NT2/D1 (cell line): ENCODE data around the gene PCBP2.

Source experiments
- DNase-seq: peaks from one replicate; pipeline ENCODE4 v3.0.0-alpha.2; 2011; ENCODE audit warnings: low read depth, low spot score
- H3K27me3 ChIP-seq: 2 replicates; pipeline ENCODE4 v1.6.0; 2011; ENCODE audit warnings: mild to moderate bottlenecking; ENCODE audit not compliant: insufficient read length, insufficient read depth
- H3K36me3 ChIP-seq: 2 replicates; pipeline ENCODE4 v1.6.1; 2011; ENCODE audit warnings: mild to moderate bottlenecking, low read length, mixed read lengths; ENCODE audit not compliant: insufficient read depth, insufficient read length
- H3K4me1 ChIP-seq: 2 replicates; pipeline ENCODE4 v1.5.1; 2011; ENCODE audit not compliant: insufficient read depth, insufficient read length
- H3K4me3 ChIP-seq: 2 replicates; pipeline ENCODE4 v1.5.1; 2011; ENCODE audit warnings: low read depth; ENCODE audit not compliant: insufficient read length
- H3K9ac ChIP-seq: 2 replicates; pipeline ENCODE4 v1.6.0; 2011; ENCODE audit warnings: low read depth; ENCODE audit not compliant: insufficient read length
- H3K9me3 ChIP-seq: 2 replicates; pipeline ENCODE4 v1.5.1; 2011; ENCODE audit warnings: mild to moderate bottlenecking, low read length; ENCODE audit not compliant: insufficient read depth
- SUZ12 ChIP-seq: IDR thresholded peaks from 2 replicates; pipeline ENCODE4 v1.6.1; 2011; ENCODE audit not compliant: insufficient read length, insufficient read depth; ENCODE audit errors: extremely low read depth
- YY1 ChIP-seq: IDR thresholded peaks from 2 replicates; pipeline ENCODE4 v1.6.1; 2011; ENCODE audit not compliant: insufficient read length, insufficient read depth
- ZNF274 ChIP-seq: IDR thresholded peaks from 2 replicates; pipeline ENCODE4 v1.6.1; 2011; ENCODE audit warnings: mild to moderate bottlenecking, low read depth, low read length

PCBP2 gene

DNA sequence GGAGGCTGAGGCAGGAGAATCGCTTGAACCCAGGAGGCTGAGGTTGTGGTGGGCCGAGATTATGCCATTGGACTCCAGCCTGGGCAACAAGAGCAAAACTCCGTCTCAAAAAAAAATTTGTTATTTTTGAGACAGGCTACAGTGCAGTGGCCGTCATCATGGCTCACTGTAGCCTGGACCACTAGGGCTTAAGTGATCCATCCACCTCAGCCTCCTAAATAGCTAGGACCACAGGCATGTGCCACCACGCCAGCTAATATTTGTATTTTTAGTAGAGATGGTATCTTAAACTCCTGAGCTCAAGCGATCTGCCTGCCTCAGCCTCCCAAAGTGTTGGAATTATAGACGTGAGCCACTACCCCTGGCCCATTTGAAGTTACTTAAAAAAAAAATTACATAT, 966 bp upstream of the PCBP2 start:
- Histone ChIP-seq H3K9ac (no peak overlapping the region), H3K36me3 (peaks cover 49% of the 10 kb centered on the region), H3K4me1 (no peaks in the 10 kb centered on the region), H3K9me3 (no peaks in the 10 kb centered on the region), H3K27me3 (no peaks in the 10 kb centered on the region), H3K4me3 (no peak overlapping the region)
- no peak for TF ChIP-seq YY1
- no peak for TF ChIP-seq ZNF274
- TF ChIP-seq SUZ12: no peak
- DNase-seq: no peak

DNA sequence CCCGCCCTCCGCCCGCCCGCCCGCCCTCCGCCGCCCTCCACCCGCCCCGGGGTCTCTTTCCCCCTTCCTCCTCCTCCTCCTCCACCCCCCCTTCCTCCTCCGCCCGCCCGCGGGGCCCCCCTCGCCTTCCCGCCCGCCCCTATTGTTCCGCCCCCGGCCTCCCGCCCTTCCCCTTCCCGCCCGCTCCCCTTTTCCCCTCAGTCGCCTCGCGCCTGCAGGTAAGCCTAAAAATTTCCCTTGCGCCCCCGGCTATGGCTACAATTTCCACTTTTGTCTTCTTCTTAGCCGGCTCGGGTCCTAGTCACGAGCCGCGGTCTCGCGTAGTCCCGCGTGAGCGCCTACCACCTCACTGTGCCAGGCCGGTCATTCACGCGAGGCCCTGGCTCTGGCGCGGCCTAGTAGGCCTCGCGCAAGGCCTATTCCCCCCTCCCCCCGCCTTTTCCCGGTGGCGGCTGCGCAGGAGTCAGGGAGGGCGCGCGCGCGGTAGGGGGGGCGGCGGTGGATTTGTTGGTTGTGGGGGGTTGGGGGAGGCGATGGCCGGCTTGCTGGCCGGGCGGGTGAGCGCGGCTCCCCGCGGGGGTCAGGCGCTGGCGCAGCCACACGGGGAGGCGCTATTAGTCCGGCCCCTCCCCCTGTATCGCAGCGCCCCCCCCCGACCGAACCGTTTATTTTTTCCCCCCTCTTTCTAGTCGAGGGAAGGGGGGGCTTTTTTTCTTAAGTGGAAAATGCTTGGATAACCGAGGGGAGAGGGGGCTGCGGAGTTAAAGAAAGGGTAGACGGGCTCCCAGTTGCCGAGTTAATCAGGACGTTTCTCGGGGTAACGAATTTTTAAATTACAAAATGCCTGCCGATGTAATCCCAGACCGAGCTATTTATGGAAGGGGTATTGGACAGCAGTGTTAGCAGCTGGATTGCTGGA, 516 bp downstream of the PCBP2 start:
- no peaks in the 10 kb centered on the region for H3K27me3 ChIP-seq
- H3K4me1 ChIP-seq: no peaks in the 10 kb centered on the region
- peak; percentile 81 for DNase-seq
- peaks cover 55% of the 10 kb centered on the region for H3K36me3 ChIP-seq
- peak overlapping the region; percentile 70 for H3K4me3 ChIP-seq
- TF ChIP-seq SUZ12 (no peak), ZNF274 (no peak), YY1 (no peak)
- peak overlapping the region; percentile 94 for H3K9ac ChIP-seq
- no peaks in the 10 kb centered on the region for H3K9me3 ChIP-seq

DNA sequence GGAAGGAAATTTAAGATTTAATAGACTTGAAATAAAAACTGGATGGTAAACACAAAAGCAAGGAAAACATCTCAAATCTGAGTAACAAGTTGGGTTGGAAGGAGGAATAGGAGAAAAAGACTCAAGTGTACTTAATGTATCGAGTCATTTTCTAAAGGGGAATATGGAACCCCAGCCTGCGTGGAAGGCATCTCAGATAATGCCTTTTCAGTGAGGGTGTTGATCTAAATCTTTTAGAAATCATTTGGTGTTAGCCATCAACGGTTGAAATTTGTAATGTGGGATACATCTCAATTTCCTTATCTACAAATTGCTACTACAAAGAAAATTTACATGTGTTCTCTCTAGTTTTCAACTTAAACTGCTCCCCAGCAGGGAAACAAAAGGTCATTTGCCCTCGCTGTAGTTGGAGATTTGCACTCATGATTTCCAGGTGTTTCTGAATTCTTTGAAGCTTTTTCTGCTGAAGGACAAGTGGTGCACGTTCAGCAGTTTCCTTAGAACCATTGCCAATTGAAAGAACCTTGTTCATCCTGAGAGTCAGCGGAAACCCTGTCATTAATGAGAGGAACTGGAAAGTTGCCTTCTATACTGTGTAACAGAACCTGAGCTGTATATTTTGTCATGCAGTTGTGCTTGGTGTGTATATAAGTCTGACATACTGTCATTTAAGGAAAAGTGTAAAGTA, 2.2 kb downstream of the PCBP2 start:
- peak overlapping the region; percentile 87 for H3K9ac ChIP-seq
- no peaks in the 10 kb centered on the region for H3K27me3 ChIP-seq
- DNase-seq: no peak
- TF ChIP-seq YY1 (no peak), ZNF274 (no peak), SUZ12 (no peak)
- peaks cover 60% of the 10 kb centered on the region for H3K36me3 ChIP-seq
- peak overlapping the region; percentile 70 for H3K4me3 ChIP-seq
- no peaks in the 10 kb centered on the region for H3K4me1 ChIP-seq
- no peaks in the 10 kb centered on the region for H3K9me3 ChIP-seq

DNA sequence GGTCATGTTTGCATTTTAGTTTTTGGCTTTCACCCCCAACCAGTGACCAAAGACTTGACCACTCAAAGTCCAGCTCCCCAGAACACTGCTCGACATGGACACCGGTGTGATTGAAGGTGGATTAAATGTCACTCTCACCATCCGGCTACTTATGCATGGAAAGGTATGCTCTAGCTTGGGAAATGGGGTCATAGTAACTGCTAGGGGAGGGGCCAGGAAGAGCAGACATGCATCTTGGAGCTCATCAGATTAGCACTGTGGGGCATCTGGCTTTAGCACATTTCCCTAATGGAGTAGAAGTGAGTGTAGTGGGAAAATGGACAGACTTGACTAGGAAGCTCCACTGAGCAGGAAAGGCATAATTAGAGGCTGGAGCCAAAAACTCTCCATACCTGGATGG, 2.8 kb downstream of the PCBP2 start:
- no peak overlapping the region for H3K4me3 ChIP-seq
- no peak overlapping the region for H3K9ac ChIP-seq
- no peak for TF ChIP-seq YY1
- TF ChIP-seq ZNF274: no peak
- no peak for TF ChIP-seq SUZ12
- no peaks in the 10 kb centered on the region for H3K9me3 ChIP-seq
- peaks cover 66% of the 10 kb centered on the region for H3K36me3 ChIP-seq
- no peaks in the 10 kb centered on the region for H3K4me1 ChIP-seq
- DNase-seq: no peak
- H3K27me3 ChIP-seq: no peaks in the 10 kb centered on the region

DNA sequence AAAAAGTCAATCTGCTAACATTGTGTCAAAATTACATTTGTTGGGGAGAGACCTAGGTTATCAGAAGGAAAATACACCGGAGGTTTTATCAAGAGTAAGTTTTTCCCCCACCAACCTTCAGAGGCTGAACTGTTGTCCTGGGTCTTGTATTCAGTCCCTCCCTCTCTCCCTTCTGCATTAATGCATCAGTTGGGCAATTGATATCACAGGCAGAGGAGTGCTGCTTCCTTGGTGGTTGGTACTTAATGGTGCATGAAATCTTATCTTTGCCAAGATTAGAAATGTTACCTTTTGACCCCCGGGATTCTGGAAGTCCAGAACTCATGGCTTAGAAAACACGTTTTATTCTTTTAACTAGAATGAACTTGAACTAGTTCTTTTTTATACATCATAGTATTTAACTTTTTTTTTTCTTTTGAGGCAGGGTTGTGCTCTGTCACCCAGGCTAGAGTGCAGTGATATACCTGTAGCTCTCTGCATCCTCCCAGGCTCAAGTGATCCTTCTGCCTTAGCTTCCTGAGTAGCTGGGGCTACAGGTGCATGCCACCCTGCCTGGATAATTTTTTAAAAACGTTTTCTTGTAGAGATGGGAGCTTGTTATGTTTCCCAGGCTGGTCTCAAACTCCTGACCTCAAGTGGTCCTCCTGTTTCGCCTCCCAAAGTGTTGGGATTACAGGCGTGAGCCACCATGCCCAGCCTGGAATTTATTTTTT, 4.9 kb downstream of the PCBP2 start:
- no peaks in the 10 kb centered on the region for H3K4me1 ChIP-seq
- TF ChIP-seq YY1: no peak
- no peak for TF ChIP-seq SUZ12
- no peak for TF ChIP-seq ZNF274
- H3K27me3 ChIP-seq: no peaks in the 10 kb centered on the region
- H3K4me3 ChIP-seq: no peak overlapping the region
- H3K9ac ChIP-seq: no peak overlapping the region
- no peaks in the 10 kb centered on the region for H3K9me3 ChIP-seq
- no peak for DNase-seq
- peaks cover 87% of the 10 kb centered on the region for H3K36me3 ChIP-seq

DNA sequence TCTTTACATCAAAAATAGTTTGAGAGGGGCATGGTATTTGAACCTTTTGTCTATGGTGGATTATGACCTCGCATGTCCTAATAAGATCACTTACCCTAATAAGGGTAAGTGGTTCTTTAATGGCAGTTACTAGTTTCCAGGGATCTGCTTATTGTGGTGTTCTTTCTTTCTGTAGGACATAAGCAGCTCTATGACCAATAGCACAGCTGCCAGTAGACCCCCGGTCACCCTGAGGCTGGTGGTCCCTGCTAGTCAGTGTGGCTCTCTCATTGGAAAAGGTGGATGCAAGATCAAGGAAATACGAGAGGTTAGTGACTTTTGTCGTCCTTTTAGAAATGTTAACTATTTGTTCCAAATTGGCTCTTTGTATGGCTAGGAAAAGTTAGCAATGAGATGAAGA, 7.2 kb downstream of the PCBP2 start:
- H3K4me1 ChIP-seq: no peaks in the 10 kb centered on the region
- TF ChIP-seq YY1: no peak
- TF ChIP-seq SUZ12: no peak
- no peak for TF ChIP-seq ZNF274
- no peaks in the 10 kb centered on the region for H3K9me3 ChIP-seq
- H3K4me3 ChIP-seq: no peak overlapping the region
- no peaks in the 10 kb centered on the region for H3K27me3 ChIP-seq
- no peak for DNase-seq
- no peak overlapping the region for H3K9ac ChIP-seq
- peaks cover 98% of the 10 kb centered on the region for H3K36me3 ChIP-seq
